SU-DHL-6 (cell line): ENCODE results near the gene FOXC1.

Source experiments
- EZH2phosphoT487 ChIP-seq: fragments of 200-600 bp; sonication (generic), shearing (Covaris generic); conservative IDR thresholded peaks from 2 replicates; pipeline ENCODE4 v1.6.1; 2018; ENCODE audit warnings: mild to moderate bottlenecking, antibody characterized with exemption, low read length, moderate library complexity, mixed read lengths
- TF ChIP-seq, protein P1 (sequence below): fragments of 200-600 bp; sonication (generic); IDR thresholded peaks from one replicate; pipeline ENCODE4 v1.5.1; 2017; ENCODE audit warnings: antibody characterized with exemption, mild to moderate bottlenecking, low read length, moderate library complexity; ENCODE audit not compliant: insufficient read depth, poor library complexity, severe bottlenecking

DNA sequence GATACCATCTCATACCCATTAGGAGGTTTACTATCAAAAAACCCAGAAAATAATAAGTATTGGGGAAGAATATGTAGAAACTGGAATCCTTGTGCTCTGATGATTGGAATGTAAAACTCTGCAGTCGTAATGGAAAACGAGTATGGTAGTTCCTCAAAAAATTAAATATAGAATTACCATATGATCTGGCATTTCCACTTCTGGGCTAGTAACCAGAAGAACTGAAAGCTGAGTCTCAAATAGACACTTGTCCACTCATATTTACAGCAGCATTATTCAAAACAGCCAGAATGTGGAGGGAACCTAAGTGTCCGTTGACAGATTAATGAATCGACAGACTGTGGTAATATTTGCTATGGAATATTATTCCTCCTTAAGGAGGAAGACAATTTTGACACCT is 44.3 kb downstream of the FOXC1 start:
- TF ChIP-seq, protein P1, sequence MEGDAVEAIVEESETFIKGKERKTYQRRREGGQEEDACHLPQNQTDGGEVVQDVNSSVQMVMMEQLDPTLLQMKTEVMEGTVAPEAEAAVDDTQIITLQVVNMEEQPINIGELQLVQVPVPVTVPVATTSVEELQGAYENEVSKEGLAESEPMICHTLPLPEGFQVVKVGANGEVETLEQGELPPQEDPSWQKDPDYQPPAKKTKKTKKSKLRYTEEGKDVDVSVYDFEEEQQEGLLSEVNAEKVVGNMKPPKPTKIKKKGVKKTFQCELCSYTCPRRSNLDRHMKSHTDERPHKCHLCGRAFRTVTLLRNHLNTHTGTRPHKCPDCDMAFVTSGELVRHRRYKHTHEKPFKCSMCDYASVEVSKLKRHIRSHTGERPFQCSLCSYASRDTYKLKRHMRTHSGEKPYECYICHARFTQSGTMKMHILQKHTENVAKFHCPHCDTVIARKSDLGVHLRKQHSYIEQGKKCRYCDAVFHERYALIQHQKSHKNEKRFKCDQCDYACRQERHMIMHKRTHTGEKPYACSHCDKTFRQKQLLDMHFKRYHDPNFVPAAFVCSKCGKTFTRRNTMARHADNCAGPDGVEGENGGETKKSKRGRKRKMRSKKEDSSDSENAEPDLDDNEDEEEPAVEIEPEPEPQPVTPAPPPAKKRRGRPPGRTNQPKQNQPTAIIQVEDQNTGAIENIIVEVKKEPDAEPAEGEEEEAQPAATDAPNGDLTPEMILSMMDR: no peak
- no peak for TF ChIP-seq EZH2phosphoT487
